Measurements from ENCODE around the gene GFER.

GRCh38 chr16:1942810-1943726 lies 40.9 kb upstream of the GFER start, which contains the start of gene MSRB1:
- no peak for TF ChIP-seq CTCF (IDR thresholded peaks at IDR 0.05 in 2 of 3, conservative IDR thresholded peaks at IDR 0.05 in 1 of 3; ENCODE audit: control insufficient read depth in 2 of 3, extremely low read depth in 1 of 3, insufficient read depth in 1 of 3, low read depth in 3 of 3, low read length in 3 of 3)
- peak; percentile 88 for TF ChIP-seq POLR2A (IDR thresholded peaks at IDR 0.05; ENCODE audit: low read depth, low read length)
- TF ChIP-seq RBBP5 (conservative IDR thresholded peaks at IDR 0.05), result no peak
- TF ChIP-seq BACH1 (IDR thresholded peaks at IDR 0.05; ENCODE audit: borderline replicate concordance), result peak; percentile 17; the same call in 1 of the 2 replicates
- TF ChIP-seq HDGF (IDR thresholded peaks at IDR 0.05), result peak; percentile 97
- TF ChIP-seq EP300 (IDR thresholded peaks at IDR 0.05; ENCODE audit: borderline replicate concordance in 1 of 2, control insufficient read depth in 1 of 2, low read depth in 2 of 2, low read length in 2 of 2), result no peak
- no peak for TF ChIP-seq NFIC (IDR thresholded peaks at IDR 0.05; ENCODE audit: low read depth, low read length)
- no peak for TF ChIP-seq EZH2 (IDR thresholded peaks at IDR 0.05; ENCODE audit: borderline replicate concordance, control insufficient read depth, low read depth, low read length)
- TF ChIP-seq PBX3 (IDR thresholded peaks at IDR 0.05; ENCODE audit: insufficient replicate concordance, low read depth, low read length), result no peak
- peak; percentile 80 for TF ChIP-seq JUNB (IDR thresholded peaks at IDR 0.05)
